Measurements from ENCODE around the gene A3GALT2. TPM values are rescaled to one million over a fixed set of nuclear protein-coding genes. Genes with fewer than 3 reads are reported as not detected.

The A3GALT2 gene
- total RNA-seq, 1 experiment from 2014 or later: not detected

DNA sequence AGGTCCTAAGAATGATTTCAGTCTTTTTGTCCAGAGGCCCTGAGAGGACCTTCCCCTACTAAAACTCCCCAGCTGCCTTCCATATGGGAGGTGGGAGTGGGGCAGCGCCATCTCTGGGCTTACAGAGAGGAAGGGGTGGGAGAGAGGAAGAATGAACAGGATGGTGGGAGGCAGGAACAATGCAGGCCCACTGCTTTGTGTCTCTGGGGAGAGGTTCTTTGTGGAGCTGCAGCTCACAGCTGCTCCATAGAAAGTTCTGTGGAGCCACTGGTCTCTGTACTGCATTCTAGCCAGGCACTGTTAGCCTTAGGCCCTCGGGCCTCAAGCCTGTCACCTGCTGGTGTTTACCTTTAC is 43.6 kb upstream of the A3GALT2 start:
- Histone ChIP-seq H3K9me3 (ENCODE audit: low read length) (no peaks in the 10 kb centered on the region), H3K4me3 (ENCODE audit: low read length) (no peak overlapping the region), H4K20me1 (ENCODE audit: insufficient read depth, low read depth, low read length) (no peaks in the 10 kb centered on the region), H3K9ac (ENCODE audit: low read length) (no peak overlapping the region), H3K27ac (ENCODE audit: low read length) (no peak overlapping the region), H3K4me1 (ENCODE audit: low read length) (peaks cover 7% of the 10 kb centered on the region), H3K9me2 (replicated peaks; ENCODE audit: insufficient read depth, low read length) (no peaks in the 10 kb centered on the region), H3K36me3 (ENCODE audit: insufficient read depth, low read length) (no peaks in the 10 kb centered on the region), H2AFZ (ENCODE audit: low read length) (no peak overlapping the region), H3K27me3 (ENCODE audit: low read length) (no peaks in the 10 kb centered on the region), H3K79me2 (ENCODE audit: low read length) (no peaks in the 10 kb centered on the region), H3K4me2 (ENCODE audit: low read depth, low read length, poor library complexity, severe bottlenecking) (no peak overlapping the region)
- no peak for DNase-seq

DNA sequence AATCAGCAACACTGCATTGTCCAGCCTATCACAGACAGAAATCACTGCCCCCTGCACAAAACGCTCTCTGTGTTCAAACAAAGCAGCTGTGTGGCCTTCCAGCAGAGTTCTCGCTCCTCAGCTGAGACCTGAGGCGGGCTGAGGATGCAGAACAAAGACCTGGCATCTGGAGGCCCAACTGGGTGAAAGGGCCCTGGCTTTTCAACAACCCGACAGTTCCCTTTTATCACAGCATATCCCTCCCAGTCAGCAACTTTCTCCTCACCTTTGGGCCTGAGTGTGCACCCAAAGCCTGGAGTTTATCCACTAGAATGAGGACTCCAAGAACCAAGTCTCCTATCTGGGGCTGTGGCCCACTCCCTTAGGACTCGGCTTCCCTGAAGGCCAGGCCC is 42.6 kb upstream of the A3GALT2 start:
- H3K79me2 ChIP-seq (ENCODE audit: low read length): no peaks in the 10 kb centered on the region
- H4K20me1 ChIP-seq (ENCODE audit: insufficient read depth, low read depth, low read length): no peaks in the 10 kb centered on the region
- H3K4me1 ChIP-seq (ENCODE audit: low read length): peaks cover 7% of the 10 kb centered on the region
- no peak overlapping the region for H3K9ac ChIP-seq (ENCODE audit: low read length)
- H3K9me3 ChIP-seq (ENCODE audit: low read length): no peaks in the 10 kb centered on the region
- H2AFZ ChIP-seq (ENCODE audit: low read length): no peak overlapping the region
- no peaks in the 10 kb centered on the region for H3K36me3 ChIP-seq (ENCODE audit: insufficient read depth, low read length)
- no peak overlapping the region for H3K4me2 ChIP-seq (ENCODE audit: low read depth, low read length, poor library complexity, severe bottlenecking)
- no peak overlapping the region for H3K4me3 ChIP-seq (ENCODE audit: low read length)
- H3K27me3 ChIP-seq (ENCODE audit: low read length): no peaks in the 10 kb centered on the region
- no peaks in the 10 kb centered on the region for H3K9me2 ChIP-seq (replicated peaks; ENCODE audit: insufficient read depth, low read length)
- H3K27ac ChIP-seq (ENCODE audit: low read length): no peak overlapping the region
- no peak for DNase-seq

DNA sequence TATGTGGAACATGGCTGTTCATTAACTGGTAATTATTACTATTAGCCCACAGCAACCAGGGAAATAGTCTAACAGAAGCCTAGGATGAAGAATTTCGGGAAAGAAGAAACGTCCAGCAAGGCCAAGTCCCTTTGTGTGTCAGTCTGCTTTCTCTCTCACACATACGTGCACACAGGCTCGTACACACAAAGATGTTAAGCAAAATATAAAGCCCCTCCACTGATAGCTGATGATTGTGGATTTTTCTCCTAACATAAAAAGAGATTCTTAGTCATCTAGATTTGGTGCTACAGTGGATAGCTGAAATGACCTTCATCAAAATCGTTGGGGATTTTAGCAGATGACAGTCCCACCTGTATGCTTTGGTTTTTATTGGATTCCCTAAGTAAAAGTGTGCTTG is 42.1 kb upstream of the A3GALT2 start:
- no peaks in the 10 kb centered on the region for H3K79me2 ChIP-seq (ENCODE audit: low read length)
- H2AFZ ChIP-seq (ENCODE audit: low read length): no peak overlapping the region
- no peaks in the 10 kb centered on the region for H3K9me2 ChIP-seq (replicated peaks; ENCODE audit: insufficient read depth, low read length)
- H3K4me3 ChIP-seq (ENCODE audit: low read length): no peak overlapping the region
- H3K4me1 ChIP-seq (ENCODE audit: low read length): peaks cover 7% of the 10 kb centered on the region
- no peaks in the 10 kb centered on the region for H3K27me3 ChIP-seq (ENCODE audit: low read length)
- no peak overlapping the region for H3K4me2 ChIP-seq (ENCODE audit: low read depth, low read length, poor library complexity, severe bottlenecking)
- no peak overlapping the region for H3K27ac ChIP-seq (ENCODE audit: low read length)
- H3K36me3 ChIP-seq (ENCODE audit: insufficient read depth, low read length): no peaks in the 10 kb centered on the region
- no peak for DNase-seq
- H4K20me1 ChIP-seq (ENCODE audit: insufficient read depth, low read depth, low read length): no peaks in the 10 kb centered on the region
- no peaks in the 10 kb centered on the region for H3K9me3 ChIP-seq (ENCODE audit: low read length)
- no peak overlapping the region for H3K9ac ChIP-seq (ENCODE audit: low read length)

DNA sequence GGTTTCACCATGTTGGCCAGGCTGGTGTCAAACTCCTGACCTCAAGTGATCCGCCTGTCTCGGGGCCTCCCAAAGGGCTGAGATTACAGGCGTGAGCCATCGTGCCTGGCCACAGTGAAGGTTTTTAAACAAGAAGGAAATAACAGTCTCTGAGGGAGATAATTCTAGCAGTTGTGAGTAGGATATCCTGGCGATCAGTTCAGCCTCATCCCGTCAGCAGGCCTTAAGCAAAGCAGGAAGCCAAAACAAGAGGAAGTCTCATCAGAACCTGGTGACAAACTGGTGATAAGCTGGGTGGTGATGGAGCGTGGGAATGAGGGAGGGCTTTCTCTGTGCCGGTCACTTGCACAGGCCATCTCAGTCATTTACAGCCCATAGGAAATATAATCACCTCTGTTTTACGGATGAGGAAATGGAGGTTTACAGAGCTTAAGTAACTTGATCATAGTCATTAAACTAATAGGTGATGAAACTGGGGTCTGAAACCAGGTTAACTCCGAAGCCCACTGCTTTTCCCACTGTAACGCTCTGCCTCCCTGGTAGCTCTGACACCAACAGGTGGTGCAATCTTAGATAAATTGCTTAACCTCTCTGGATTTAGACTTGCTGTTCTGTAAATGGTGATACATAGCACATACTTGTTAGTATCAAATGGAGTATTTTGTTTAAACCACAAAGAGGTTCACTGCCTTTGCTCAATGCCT is 40.8 kb upstream of the A3GALT2 start:
- no peaks in the 10 kb centered on the region for H3K9me2 ChIP-seq (replicated peaks; ENCODE audit: insufficient read depth, low read length)
- H3K36me3 ChIP-seq (ENCODE audit: insufficient read depth, low read length): no peaks in the 10 kb centered on the region
- no peaks in the 10 kb centered on the region for H3K79me2 ChIP-seq (ENCODE audit: low read length)
- H3K9ac ChIP-seq (ENCODE audit: low read length): no peak overlapping the region
- H3K4me3 ChIP-seq (ENCODE audit: low read length): no peak overlapping the region
- no peak overlapping the region for H3K27ac ChIP-seq (ENCODE audit: low read length)
- no peaks in the 10 kb centered on the region for H3K27me3 ChIP-seq (ENCODE audit: low read length)
- DNase-seq: no peak
- H3K9me3 ChIP-seq (ENCODE audit: low read length): no peaks in the 10 kb centered on the region
- no peak overlapping the region for H2AFZ ChIP-seq (ENCODE audit: low read length)
- no peak overlapping the region for H3K4me2 ChIP-seq (ENCODE audit: low read depth, low read length, poor library complexity, severe bottlenecking)
- H3K4me1 ChIP-seq (ENCODE audit: low read length): peaks cover 7% of the 10 kb centered on the region
- no peaks in the 10 kb centered on the region for H4K20me1 ChIP-seq (ENCODE audit: insufficient read depth, low read depth, low read length)

DNA sequence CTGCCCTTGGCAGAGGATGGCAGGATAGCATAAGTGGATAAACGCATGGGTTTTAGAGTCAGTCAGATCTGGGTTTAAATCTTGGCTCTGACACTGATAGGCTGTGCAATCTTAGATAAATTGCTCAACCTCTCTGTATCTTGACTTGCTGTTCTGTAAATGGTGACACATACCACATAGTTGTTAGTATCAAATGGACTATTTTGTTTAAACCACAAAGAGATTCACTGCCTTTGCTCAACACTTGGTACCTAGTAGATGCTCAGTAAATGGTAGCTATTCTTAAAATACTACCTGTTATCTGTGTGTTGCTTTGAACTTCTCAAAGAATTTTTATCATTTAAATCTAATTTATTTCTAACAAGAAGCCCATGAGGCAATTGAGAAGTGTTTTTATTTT is 39.5 kb upstream of the A3GALT2 start:
- no peaks in the 10 kb centered on the region for H3K9me3 ChIP-seq (ENCODE audit: low read length)
- H3K4me3 ChIP-seq (ENCODE audit: low read length): no peak overlapping the region
- H3K9me2 ChIP-seq (replicated peaks; ENCODE audit: insufficient read depth, low read length): no peaks in the 10 kb centered on the region
- H3K36me3 ChIP-seq (ENCODE audit: insufficient read depth, low read length): no peaks in the 10 kb centered on the region
- no peaks in the 10 kb centered on the region for H3K27me3 ChIP-seq (ENCODE audit: low read length)
- no peak overlapping the region for H3K4me2 ChIP-seq (ENCODE audit: low read depth, low read length, poor library complexity, severe bottlenecking)
- DNase-seq: no peak
- no peaks in the 10 kb centered on the region for H3K79me2 ChIP-seq (ENCODE audit: low read length)
- H3K9ac ChIP-seq (ENCODE audit: low read length): no peak overlapping the region
- H3K4me1 ChIP-seq (ENCODE audit: low read length): peaks cover 7% of the 10 kb centered on the region
- no peak overlapping the region for H3K27ac ChIP-seq (ENCODE audit: low read length)
- H2AFZ ChIP-seq (ENCODE audit: low read length): no peak overlapping the region
- H4K20me1 ChIP-seq (ENCODE audit: insufficient read depth, low read depth, low read length): no peaks in the 10 kb centered on the region

DNA sequence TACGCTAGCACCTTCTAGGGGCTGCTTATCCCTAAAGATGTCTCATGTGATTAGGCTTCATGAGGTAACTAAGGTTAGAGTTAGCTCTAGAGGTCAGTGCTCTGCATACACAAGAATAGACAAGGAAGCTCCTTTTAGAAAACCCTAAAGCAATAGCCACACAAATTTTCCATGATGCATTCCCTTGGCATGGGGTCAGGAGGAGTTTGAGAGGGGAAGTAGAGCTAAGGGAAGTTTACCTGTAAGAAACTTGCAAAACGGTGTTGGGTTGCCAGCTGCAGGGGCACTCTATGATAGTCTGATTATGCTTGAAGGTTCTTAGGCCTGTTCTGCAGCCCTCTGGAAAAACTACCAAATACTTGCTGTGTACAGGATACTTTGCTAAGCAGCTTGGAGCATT is 39.0 kb upstream of the A3GALT2 start:
- H3K79me2 ChIP-seq (ENCODE audit: low read length): no peaks in the 10 kb centered on the region
- no peak overlapping the region for H3K4me3 ChIP-seq (ENCODE audit: low read length)
- no peaks in the 10 kb centered on the region for H3K9me3 ChIP-seq (ENCODE audit: low read length)
- H4K20me1 ChIP-seq (ENCODE audit: insufficient read depth, low read depth, low read length): no peaks in the 10 kb centered on the region
- H3K27me3 ChIP-seq (ENCODE audit: low read length): no peaks in the 10 kb centered on the region
- H3K9ac ChIP-seq (ENCODE audit: low read length): no peak overlapping the region
- no peak overlapping the region for H3K27ac ChIP-seq (ENCODE audit: low read length)
- H3K9me2 ChIP-seq (replicated peaks; ENCODE audit: insufficient read depth, low read length): no peaks in the 10 kb centered on the region
- no peak for DNase-seq
- peaks cover 7% of the 10 kb centered on the region for H3K4me1 ChIP-seq (ENCODE audit: low read length)
- H2AFZ ChIP-seq (ENCODE audit: low read length): no peak overlapping the region
- H3K36me3 ChIP-seq (ENCODE audit: insufficient read depth, low read length): no peaks in the 10 kb centered on the region
- H3K4me2 ChIP-seq (ENCODE audit: low read depth, low read length, poor library complexity, severe bottlenecking): no peak overlapping the region

DNA sequence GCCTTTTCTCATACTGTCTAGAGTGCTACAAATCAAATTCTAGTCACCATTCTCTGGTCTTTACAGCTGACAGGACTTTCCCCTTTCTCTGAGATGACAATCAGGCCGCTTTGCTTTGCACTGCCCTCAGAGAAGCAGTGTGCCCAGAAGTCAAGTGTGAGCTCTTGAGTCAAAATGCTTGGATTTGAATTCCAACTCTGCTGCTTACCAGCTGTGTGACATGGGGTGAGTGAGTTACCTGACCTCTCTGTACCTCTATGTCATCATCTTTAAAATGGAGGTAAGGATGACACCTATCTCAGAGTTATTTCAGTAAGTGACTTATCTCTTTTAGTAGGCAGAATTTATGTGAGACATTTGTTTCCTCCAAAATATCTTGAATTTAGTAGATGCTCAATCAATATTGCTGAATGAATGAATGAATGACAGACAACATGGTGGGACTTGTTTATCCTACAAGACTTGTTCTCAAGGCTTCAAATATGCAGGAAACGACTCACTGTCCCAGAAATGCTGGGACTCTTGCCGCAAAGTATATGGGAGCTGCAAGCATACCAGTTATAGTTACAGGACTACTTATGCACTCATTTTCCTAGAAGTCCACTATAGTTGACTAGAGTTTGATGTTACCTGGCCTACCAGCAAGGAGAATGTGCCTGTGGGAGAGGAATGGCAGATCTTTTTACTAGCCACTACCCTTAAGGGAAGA is 38.1 kb upstream of the A3GALT2 start:
- Histone ChIP-seq H3K4me2 (ENCODE audit: low read depth, low read length, poor library complexity, severe bottlenecking) (no peak overlapping the region), H3K9me2 (replicated peaks; ENCODE audit: insufficient read depth, low read length) (no peaks in the 10 kb centered on the region), H3K36me3 (ENCODE audit: insufficient read depth, low read length) (no peaks in the 10 kb centered on the region), H3K4me1 (ENCODE audit: low read length) (peaks cover 7% of the 10 kb centered on the region), H3K27ac (ENCODE audit: low read length) (no peak overlapping the region), H3K9me3 (ENCODE audit: low read length) (no peaks in the 10 kb centered on the region), H3K9ac (ENCODE audit: low read length) (no peak overlapping the region), H3K4me3 (ENCODE audit: low read length) (no peak overlapping the region), H3K79me2 (ENCODE audit: low read length) (no peaks in the 10 kb centered on the region), H3K27me3 (ENCODE audit: low read length) (no peaks in the 10 kb centered on the region), H4K20me1 (ENCODE audit: insufficient read depth, low read depth, low read length) (no peaks in the 10 kb centered on the region), H2AFZ (ENCODE audit: low read length) (no peak overlapping the region)
- no peak for DNase-seq

DNA sequence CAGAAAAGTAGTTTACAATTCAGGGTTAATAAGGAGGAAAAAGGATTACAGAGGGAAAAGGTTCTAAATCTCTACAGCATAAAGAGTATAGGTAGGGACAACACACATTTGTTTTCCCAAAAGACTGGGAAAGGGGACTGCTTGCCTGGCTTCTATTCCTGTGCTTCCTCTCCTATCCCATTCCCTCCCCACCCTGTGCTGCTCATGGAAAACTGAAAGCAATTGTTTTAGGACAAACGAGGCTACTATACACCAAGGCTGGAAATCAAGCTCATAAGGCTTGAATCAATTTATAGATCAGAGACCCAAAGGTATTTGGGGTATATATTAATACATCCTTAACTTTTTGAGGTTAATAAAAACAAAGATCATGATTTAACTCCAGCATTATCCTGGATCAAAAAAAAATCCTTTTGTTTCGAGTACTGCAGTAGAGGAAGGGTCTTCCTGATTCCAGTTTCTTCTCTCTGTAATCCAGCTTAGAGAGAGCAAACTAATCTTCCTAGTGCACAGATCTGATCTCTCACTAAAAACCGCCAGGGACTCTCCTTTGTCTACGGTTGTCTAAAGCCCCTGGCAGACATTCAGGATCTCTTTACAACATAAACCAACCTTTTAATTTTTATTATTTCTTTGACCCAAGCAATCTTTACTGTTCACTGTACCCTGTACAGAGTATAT is 37.4 kb upstream of the A3GALT2 start:
- Histone ChIP-seq H3K9ac (ENCODE audit: low read length) (no peak overlapping the region), H3K4me3 (ENCODE audit: low read length) (no peak overlapping the region), H3K79me2 (ENCODE audit: low read length) (no peaks in the 10 kb centered on the region), H4K20me1 (ENCODE audit: insufficient read depth, low read depth, low read length) (no peaks in the 10 kb centered on the region), H3K4me1 (ENCODE audit: low read length) (peaks cover 7% of the 10 kb centered on the region), H3K9me3 (ENCODE audit: low read length) (no peaks in the 10 kb centered on the region), H3K27ac (ENCODE audit: low read length) (no peak overlapping the region), H3K36me3 (ENCODE audit: insufficient read depth, low read length) (no peaks in the 10 kb centered on the region), H3K9me2 (replicated peaks; ENCODE audit: insufficient read depth, low read length) (no peaks in the 10 kb centered on the region), H2AFZ (ENCODE audit: low read length) (no peak overlapping the region), H3K27me3 (ENCODE audit: low read length) (no peaks in the 10 kb centered on the region), H3K4me2 (ENCODE audit: low read depth, low read length, poor library complexity, severe bottlenecking) (no peak overlapping the region)
- no peak for DNase-seq

Measured in Karpas-422 (cell line).